HG03571 (cell line): ENCODE measurements around the gene FADS3.

ENCODE experiments used
- ATAC-seq: cut with Tn5 transposase; IDR thresholded peaks from one replicate; pipeline ENCODE4 v1.9.1; 2021; ENCODE audit not compliant: unreplicated experiment

The FADS3 gene

DNA sequence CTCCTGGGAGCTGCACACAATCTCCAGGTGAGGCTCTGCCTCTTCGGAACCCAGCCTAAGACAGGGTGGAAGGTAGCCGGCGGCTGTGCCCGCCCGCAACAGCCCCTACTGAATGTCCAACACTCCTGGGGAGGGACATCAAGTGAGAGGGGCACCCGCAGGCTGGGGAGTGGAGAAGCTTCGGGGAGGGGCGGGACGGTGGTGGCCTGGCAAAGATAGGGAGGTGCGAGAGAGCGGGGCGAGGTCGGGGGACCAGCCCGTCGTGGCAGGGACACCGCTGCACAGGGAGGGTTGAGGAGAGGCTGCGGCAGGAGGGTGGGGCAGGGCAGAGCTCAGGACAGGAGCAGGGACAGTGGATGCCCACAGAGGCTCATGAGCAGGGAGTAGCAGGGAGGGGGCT, 8.9 kb upstream of the FADS3 start:
- ATAC-seq, result no peak

GRCh38 chr11:61899146-61899841, 7.9 kb upstream of the FADS3 start:
- peak; percentile 69 for ATAC-seq

DNA sequence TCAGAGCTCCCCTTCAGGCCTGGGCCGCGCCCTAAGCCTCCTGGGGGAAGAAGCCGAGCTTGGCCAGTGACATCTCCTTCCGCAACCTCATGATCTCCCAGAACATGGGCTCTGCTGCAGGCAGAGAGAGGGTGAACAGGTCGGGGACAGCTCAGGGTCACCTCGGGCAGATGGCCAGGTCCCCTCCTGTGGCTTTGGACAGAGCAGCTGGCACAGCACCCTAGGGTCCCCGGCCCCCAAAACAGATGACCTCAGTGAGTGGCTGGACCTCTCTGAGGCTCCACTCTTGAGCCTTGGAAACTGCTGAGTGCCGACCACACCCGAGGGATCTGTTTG, 6.9 kb upstream of the FADS3 start:
- no peak for ATAC-seq

DNA sequence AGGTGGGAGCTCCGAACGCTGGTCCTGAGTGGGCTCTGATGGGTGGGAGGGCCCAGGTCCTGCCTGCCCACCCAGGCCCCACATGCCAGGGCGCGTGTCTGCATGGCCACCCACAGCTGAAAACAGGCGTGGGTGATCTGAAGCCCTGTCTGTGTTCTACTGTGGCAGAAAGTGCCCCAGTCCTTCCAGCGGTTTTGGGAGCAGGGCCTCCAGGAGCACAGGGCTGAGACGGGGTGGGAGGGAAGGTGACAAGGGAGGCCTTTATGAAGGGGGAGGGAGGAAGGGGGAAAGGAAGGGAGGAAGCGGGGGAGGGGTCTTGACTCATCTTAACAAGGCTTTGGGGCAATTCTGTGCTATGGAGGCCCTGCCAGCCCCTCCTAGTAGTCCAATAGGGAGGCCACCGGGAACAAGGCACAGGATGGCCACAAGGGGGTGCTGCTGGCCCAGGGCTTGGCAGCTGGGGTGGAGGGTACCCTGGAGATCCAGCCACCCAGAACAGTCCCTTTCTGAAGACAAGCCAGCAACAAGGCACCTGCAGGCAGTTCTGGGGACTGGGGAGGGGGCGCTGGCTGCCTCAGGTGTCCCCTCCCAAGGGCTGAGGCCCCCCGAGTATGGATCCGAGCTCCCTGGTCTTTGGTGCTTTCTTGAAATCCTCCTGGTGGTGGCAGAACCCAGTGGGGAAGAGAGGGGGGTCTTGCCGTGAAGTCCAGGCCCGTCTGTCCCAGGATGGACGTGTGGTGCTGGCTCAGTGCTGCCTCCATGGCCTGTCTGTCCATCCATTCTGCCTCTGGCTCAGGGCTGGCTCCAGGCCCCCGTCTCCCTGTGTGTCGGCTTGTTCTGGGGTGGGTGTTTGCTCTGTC, 6.3 kb upstream of the FADS3 start:
- ATAC-seq, result no peak

- ATAC-seq, result no peak
These were observed 5.5 kb upstream of the FADS3 start for GRCh38 chr11:61896665-61897386.

- ATAC-seq, result no peak
These were observed 4.3 kb upstream of the FADS3 start for GRCh38 chr11:61895718-61896059.

- no peak for ATAC-seq
These were observed 3.8 kb upstream of the FADS3 start for GRCh38 chr11:61895046-61895717.

GRCh38 chr11:61893981-61894380, 2.6 kb upstream of the FADS3 start:
- no peak for ATAC-seq

GRCh38 chr11:61892085-61892370, 683 bp upstream of the FADS3 start:
- ATAC-seq, result no peak

GRCh38 chr11:61890529-61891330, 615 bp downstream of the FADS3 start:
- ATAC-seq, result peak; percentile 6

DNA sequence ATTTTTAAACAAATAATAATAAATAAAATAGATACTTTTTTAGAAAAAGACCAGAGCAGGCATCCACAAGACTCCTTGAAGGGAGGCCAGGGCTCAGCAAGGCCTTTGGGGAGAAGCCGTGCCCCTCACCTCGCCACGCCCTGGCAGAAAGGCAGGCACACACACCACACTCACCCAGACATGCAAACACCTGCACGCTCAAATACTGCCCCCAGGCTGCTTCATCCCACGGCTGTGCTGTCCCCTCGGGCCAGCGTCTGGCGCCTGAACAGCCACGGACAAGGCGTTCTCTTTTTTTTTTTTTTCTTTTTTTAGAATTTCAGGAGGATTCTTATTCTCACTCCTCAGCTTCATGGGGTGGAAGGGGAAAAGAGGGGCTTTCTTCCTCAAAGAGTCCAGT, 1.5 kb downstream of the FADS3 start:
- no peak for ATAC-seq

DNA sequence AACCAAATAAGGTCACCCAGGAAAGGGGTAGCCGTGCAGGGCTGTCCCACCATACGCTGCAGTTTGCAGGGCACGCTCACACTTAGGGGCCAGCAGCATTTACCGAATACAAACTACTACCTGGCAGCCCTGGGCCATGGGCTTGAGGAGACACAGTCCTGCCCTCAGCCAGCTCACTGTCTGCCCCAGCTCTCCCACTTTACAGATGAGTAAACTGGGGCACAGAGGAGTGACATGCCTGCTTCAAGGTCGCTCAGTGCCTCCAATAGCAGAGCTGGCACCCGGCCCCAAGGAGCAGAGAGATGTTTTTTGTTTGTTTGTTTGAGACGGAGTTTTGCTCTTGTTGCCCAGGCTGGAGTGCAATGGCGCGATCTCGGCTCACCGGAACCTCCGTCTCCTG, 2.8 kb downstream of the FADS3 start:
- no peak for ATAC-seq

- ATAC-seq, result no peak
These were observed 3.4 kb downstream of the FADS3 start for GRCh38 chr11:61887839-61888494.

GRCh38 chr11:61886643-61887042, 4.7 kb downstream of the FADS3 start:
- ATAC-seq, result no peak

DNA sequence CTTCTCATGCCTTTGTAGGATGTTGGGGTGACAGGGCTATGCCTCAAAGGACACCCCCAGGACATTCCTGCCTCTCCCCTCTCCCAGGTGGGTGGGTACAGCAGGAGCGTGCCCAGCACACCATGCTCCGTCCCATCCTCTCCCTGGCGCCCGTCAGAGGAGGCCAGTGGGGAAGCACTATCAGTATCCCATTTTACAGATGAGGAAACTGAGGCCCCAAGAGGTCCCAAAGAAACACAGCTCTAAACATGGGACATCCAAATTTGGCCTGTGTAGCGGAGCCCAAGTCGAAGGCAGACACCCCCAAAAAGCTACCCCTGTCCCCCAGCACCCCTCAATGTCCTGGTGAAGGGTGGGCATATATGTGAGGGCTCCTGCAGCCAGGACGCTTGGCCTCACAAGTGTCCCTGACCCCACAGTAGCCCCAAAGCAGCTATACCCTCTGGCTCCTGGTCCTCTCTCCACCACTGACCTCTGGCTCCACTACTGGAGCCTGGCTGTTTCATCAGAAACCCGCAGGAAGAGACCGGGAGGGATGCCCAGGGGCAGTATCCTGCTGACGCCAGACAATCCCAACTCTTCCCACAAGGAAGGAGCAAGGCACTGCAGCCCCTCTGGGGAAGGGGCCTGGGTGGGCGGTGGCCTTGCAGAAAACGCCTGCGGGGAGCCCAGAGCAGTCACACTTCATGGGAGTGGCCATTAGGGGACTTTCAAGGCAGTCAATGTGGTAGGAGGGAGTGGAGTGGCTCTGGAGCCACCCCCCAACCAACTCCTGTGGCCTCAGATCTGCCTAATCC, 5.4 kb downstream of the FADS3 start:
- no peak for ATAC-seq

- ATAC-seq, result no peak
These were observed 6.1 kb downstream of the FADS3 start for GRCh38 chr11:61885166-61885778.

DNA sequence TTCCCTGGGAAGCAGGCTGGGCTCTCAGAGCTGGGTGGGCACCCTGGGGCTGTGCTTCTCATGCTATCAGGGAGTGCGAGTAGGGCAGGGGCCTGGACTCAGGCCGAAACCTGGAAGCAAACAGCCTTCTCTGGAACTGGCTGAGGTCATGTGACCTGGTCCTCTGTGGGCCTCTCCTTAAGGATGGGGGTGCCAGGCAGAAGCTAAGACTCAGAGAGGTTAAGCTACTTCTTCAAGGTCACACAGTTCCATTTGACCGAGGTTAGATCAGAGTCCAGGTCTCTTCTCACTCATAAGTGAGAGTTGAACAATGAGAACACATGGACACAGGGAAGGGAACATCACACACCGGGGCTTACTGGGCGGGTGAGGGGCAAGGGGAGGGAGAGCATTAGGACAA, 7.4 kb downstream of the FADS3 start:
- no peak for ATAC-seq

DNA sequence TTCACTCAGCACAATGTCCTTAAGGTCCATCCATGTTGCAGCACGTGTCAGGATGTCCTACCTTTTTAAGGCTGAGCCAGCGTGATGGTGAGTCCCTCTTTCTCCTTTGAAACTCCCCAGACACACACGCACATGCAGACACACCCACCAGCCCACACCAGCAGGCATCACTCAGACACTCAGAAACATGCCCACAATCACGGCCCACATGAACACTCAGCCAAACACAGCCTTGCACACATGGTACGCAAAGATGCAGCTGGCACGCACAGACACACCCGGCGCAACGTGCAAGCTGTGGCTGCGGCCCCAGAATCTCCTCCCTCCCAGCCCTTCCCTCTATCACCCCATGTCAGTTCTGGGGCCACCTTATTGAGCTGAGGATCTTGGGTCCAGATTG, 8.0 kb downstream of the FADS3 start:
- ATAC-seq, result no peak

- ATAC-seq, result no peak
These were observed 8.5 kb downstream of the FADS3 start for GRCh38 chr11:61882879-61883278.
